ENCODE measurements around the gene LGALS7. TPM values are rescaled to one million over a fixed set of nuclear protein-coding genes. Genes with fewer than 3 reads are reported as not detected.
"Not testable (repeated sequence)": the region's sequence is repeated elsewhere in the genome, so short reads cannot be mapped to it uniquely, and the experiment has no call there.

LGALS7 gene
- total RNA-seq, 1 donor from 2014 or later, result 1.1 TPM

GRCh38 chr19:38770228-38770948 is 2.9 kb downstream of the LGALS7 start:
- DNase-seq, result not testable (repeated sequence)

- peak; percentile 22 for DNase-seq
These were observed 3.6 kb downstream of the LGALS7 start for GRCh38 chr19:38769635-38770211.

GRCh38 chr19:38766276-38767047 is 6.9 kb downstream of the LGALS7 start:
- DNase-seq, result no peak

GRCh38 chr19:38765214-38765613 is 8.1 kb downstream of the LGALS7 start:
- DNase-seq, result no peak

GRCh38 chr19:38763795-38764220 is 9.5 kb downstream of the LGALS7 start:
- DNase-seq, result no peak

GRCh38 chr19:38761884-38762389 is 11.4 kb downstream of the LGALS7 start:
- DNase-seq, result not testable (repeated sequence)

GRCh38 chr19:38760805-38761517 is 12.4 kb downstream of the LGALS7 start:
- DNase-seq, result not testable (repeated sequence)

- DNase-seq, result no peak
These were observed 13.7 kb downstream of the LGALS7 start for GRCh38 chr19:38759590-38760003.

- DNase-seq, result not testable (repeated sequence)
These were observed 19.1 kb downstream of the LGALS7 start for GRCh38 chr19:38754196-38754595.

- DNase-seq, result not testable (repeated sequence)
These were observed 19.5 kb downstream of the LGALS7 start for GRCh38 chr19:38753783-38754182.

GRCh38 chr19:38745316-38745715 is 28.0 kb downstream of the LGALS7 start:
- DNase-seq, result no peak

GRCh38 chr19:38744874-38745273 is 28.4 kb downstream of the LGALS7 start:
- DNase-seq, result no peak

GRCh38 chr19:38744298-38744681 is 29.0 kb downstream of the LGALS7 start, which contains the start of gene CAPN12:
TSS of gene CAPN12 (minus strand) at chr19:38744474. CDS start at chr19:38744165, 309 bp downstream.
- DNase-seq, result no peak

GRCh38 chr19:38743394-38744297 is 29.7 kb downstream of the LGALS7 start:
- no peak for DNase-seq

GRCh38 chr19:38742906-38743305 is 30.4 kb downstream of the LGALS7 start:
- no peak for DNase-seq

GRCh38 chr19:38742296-38742695 is 31.0 kb downstream of the LGALS7 start:
- DNase-seq, result no peak

- DNase-seq, result no peak
These were observed 31.6 kb downstream of the LGALS7 start for GRCh38 chr19:38741670-38742069.

- no peak for DNase-seq
These were observed 32.4 kb downstream of the LGALS7 start for GRCh38 chr19:38740932-38741331.

- no peak for DNase-seq
These were observed 33.1 kb downstream of the LGALS7 start for GRCh38 chr19:38740257-38740592.

- no peak for DNase-seq
These were observed 33.7 kb downstream of the LGALS7 start for GRCh38 chr19:38739440-38740256.

Measured in occipital lobe (tissue), 2 donors.